ENCODE results near the gene SERP2. TPM values are rescaled to one million over a fixed set of nuclear protein-coding genes. Genes with fewer than 3 reads are reported as not detected.

Gene SERP2
- total and polyA plus RNA-seq, 2 donors (not counting 1 experiment from before 2014, with no cell fraction given): 0.43 TPM; not detected in 1

GRCh38 chr13:44436589-44437337, 63.1 kb downstream of the SERP2 start:
- Mint-ChIP-seq H3K27me3 (peaks cover 11% of the 10 kb centered on the region), H3K4me3 (peak overlapping the region; percentile 89), H3K9me3 (ENCODE audit: insufficient read depth) (no peaks in the 10 kb centered on the region), H3K4me1 (peaks cover 29% of the 10 kb centered on the region), H3K27ac (peak overlapping the region; percentile 53)
- DNase-seq (peak; percentile 57), ATAC-seq (ENCODE audit: low read depth) (peak; percentile 26)
- peak overlapping the region; percentile 94 for H3K4me2 ChIP-seq (replicated peaks; ENCODE audit: low read depth, low read length, poor library complexity, severe bottlenecking)
- H3K9me3 ChIP-seq (ENCODE audit: control extremely low read depth in 1 of 3, control insufficient read depth in 2 of 3, insufficient read depth in 1 of 3, low read length in 2 of 3): no peaks in the 10 kb centered on the region
- peaks cover 22 to 30% of the 10 kb centered on the region in 2 donors for H3K4me1 ChIP-seq (ENCODE audit: control insufficient read depth in 2 of 2, insufficient read depth in 2 of 2, low read length in 2 of 2)
- H3K4me3 ChIP-seq (ENCODE audit: control extremely low read depth in 1 of 5, extremely low read depth in 1 of 5, insufficient read depth in 1 of 5, low read depth in 2 of 5, low read length in 4 of 5): peak overlapping the region; percentile 52 to 90 (median 71)
- ChIA-PET CTCF (interaction anchor here (0.6 to 12.2 kb wide), 10 partner anchors 9 to 530 kb away, joined by 3 to 260 read pairs (median 8); no protein-coding TSS in a partner anchor), POLR2A (interaction anchor here (0.7 kb wide), 1 partner anchor 194 kb away, joined by 4 read pairs; no protein-coding TSS in a partner anchor)
- no peaks in the 10 kb centered on the region for H4K20me1 ChIP-seq (ENCODE audit: control insufficient read depth, insufficient read depth, low read length, poor library complexity, severe bottlenecking)
- H3K27ac ChIP-seq (ENCODE audit: low read length in 2 of 2): peak overlapping the region; percentile 32 to 54
- TF ChIP-seq CTCF (IDR thresholded peaks at IDR 0.05): no peak
- no peak for TF ChIP-seq EZH2 (IDR thresholded peaks at IDR 0.05; ENCODE audit: borderline replicate concordance, insufficient read depth, low read depth, low read length, poor library complexity, severe bottlenecking)
- H2AFZ ChIP-seq (ENCODE audit: insufficient read depth, low read depth, low read length, poor library complexity, severe bottlenecking): peak overlapping the region; percentile 74
- H3K79me2 ChIP-seq (ENCODE audit: control insufficient read depth, insufficient read depth, low read length): no peaks in the 10 kb centered on the region
- peak overlapping the region; percentile 80 for H3K9ac ChIP-seq (ENCODE audit: low read length)
- intact Hi-C loops (cut with micrococcal nuclease): loop anchor here (1.0 kb wide), 1 partner anchor 481 kb away; no protein-coding TSS in a partner anchor
- under 1% methylated on average over 21 of the region's 38 CpGs for WGBS (ENCODE audit: insufficient coverage)
- H3K36me3 ChIP-seq (replicated peaks in 1 of 2; ENCODE audit: control extremely low read depth in 1 of 2, control insufficient read depth in 1 of 2, extremely low read depth in 1 of 2, insufficient read depth in 2 of 2, low read length in 1 of 2): no peaks in the 10 kb centered on the region
- peaks cover 0 to 16% (median 0%) of the 10 kb centered on the region in 4 experiments for H3K27me3 ChIP-seq (replicated peaks in 1 of 4; ENCODE audit: control extremely low read depth in 1 of 4, control insufficient read depth in 3 of 4, insufficient read depth in 4 of 4, low read length in 3 of 4)

Measured in B cell (primary cell).